HCT116 (cell line): ENCODE data around the gene MOB4. TPM values are rescaled to one million over a fixed set of nuclear protein-coding genes. Genes with fewer than 3 reads are reported as not detected.

ENCODE experiments used
- ATAC-seq: fragments of 200-7000 bp; cut with Tn5 transposase; 2 replicates; pipeline ENCODE4 v1.9.1; 2020; ENCODE audit warnings: mild to moderate bottlenecking, moderate library complexity
- BruUV-seq: library from RNA; stranded (reverse); fragments of 400-500 nt; replicated peaks from 2 replicates; lab custom pipeline; 2021; lab: Mats Ljungman, UMichigan
- CTCF ChIA-PET: fragments of 300-600 bp; sonication (Branson Sonifier 250); formaldehyde crosslinking; loops from one replicate; lab custom pipeline; 2021; ENCODE audit warnings: antibody characterized with exemption; lab: Charles Lee
- POLR2A ChIA-PET: fragments of 300-600, 350-600 bp; sonication (Branson Sonifier 250); formaldehyde crosslinking; loops from one replicate; lab custom pipeline; 2021; ENCODE audit warnings: antibody characterized with exemption; lab: Charles Lee
- RAD21 ChIA-PET, 2 experiments: fragments of 300-600 bp; sonication (Branson Sonifier 250); formaldehyde crosslinking; loops; one replicate each; lab custom pipeline; 2023; ENCODE audit warnings: low total read pairs in 2 of 2; ENCODE audit not compliant: uncharacterized antibody in 2 of 2, unreplicated experiment in 2 of 2, low non-redundant PET in 1 of 2; lab: Charles Lee
- DNase-seq: peaks from one replicate; pipeline ENCODE4 v3.0.0-alpha.2; 2010; ENCODE audit warnings: low read depth, low spot score
- H2AFZ ChIP-seq: fragments of 200-600 bp; shearing (Covaris generic), sonication (generic); 2 replicates; pipeline ENCODE4 v1.6.1; 2017; ENCODE audit warnings: low read depth, mixed run types, mixed read lengths, antibody characterized with exemption, low read length; ENCODE audit not compliant: poor library complexity, severe bottlenecking
- H3K27ac ChIP-seq: 2 replicates; pipeline ENCODE4 v1.5.1; 2012; ENCODE audit warnings: low read depth, low read length
- H3K27me3 ChIP-seq: fragments of 200-600 bp; sonication (generic); 2 replicates; pipeline ENCODE4 v1.6.1; 2016; ENCODE audit warnings: mixed run types, low read length, mixed read lengths; ENCODE audit not compliant: insufficient read depth
- H3K36me3 ChIP-seq, 2 experiments: fragments of 200-500 bp in 1 of 2; fragments of 200-600 bp in 1 of 2; sonication (Bioruptor generic) in 1 of 2; sonication (generic) in 1 of 2; 2 replicates each; pipeline versions ENCODE4 v1.5.1 to v1.6.1; 2014 to 2016; ENCODE audit warnings: low read length in 2 of 2, inconsistent platforms in 1 of 2, mixed read lengths in 1 of 2, mixed run types in 1 of 2; ENCODE audit not compliant: insufficient read depth in 2 of 2, control insufficient read depth in 1 of 2
- H3K4me1 ChIP-seq, 2 experiments: fragments of 200-600 bp in 1 of 2; sonication (generic) in 1 of 2; 2 replicates each; pipeline versions ENCODE4 v1.5.1 to v1.6.1; 2012 to 2017; ENCODE audit warnings: low read length in 2 of 2, inconsistent platforms in 1 of 2, mild to moderate bottlenecking in 1 of 2, mixed read lengths in 1 of 2, mixed run types in 1 of 2, moderate library complexity in 1 of 2; ENCODE audit not compliant: insufficient read depth in 2 of 2, control insufficient read depth in 1 of 2
- H3K4me2 ChIP-seq: fragments of 200-600 bp; sonication (generic); 2 replicates; pipeline ENCODE4 v1.6.1; 2017; ENCODE audit warnings: mixed run types, low read length, mixed read lengths
- H3K4me3 ChIP-seq, 2 experiments: fragments of 200-600 bp in 1 of 2; sonication (generic) in 1 of 2; replicated peaks in 1 of 2; 2 replicates each; pipeline ENCODE4 v1.5.1; 2011 to 2016; ENCODE audit warnings: low read length in 2 of 2, control low read depth in 1 of 2, low read depth in 1 of 2, mild to moderate bottlenecking in 1 of 2, mixed read lengths in 1 of 2, mixed run types in 1 of 2
- H3K79me2 ChIP-seq: fragments of 200-600 bp; sonication (generic); 2 replicates; pipeline ENCODE4 v1.6.1; 2017; ENCODE audit warnings: mild to moderate bottlenecking, mixed run types, low read length, moderate library complexity, mixed read lengths; ENCODE audit not compliant: insufficient read depth
- H3K9ac ChIP-seq: fragments of 200-600 bp; sonication (generic); 2 replicates; pipeline ENCODE4 v1.6.1; 2016; ENCODE audit warnings: low read length, mixed read lengths
- H3K9me2 ChIP-seq: fragments of 200-600 bp; sonication (generic), shearing (Covaris generic); 2 replicates; pipeline ENCODE4 v1.6.1; 2017; ENCODE audit warnings: mixed run types, mild to moderate bottlenecking, moderate library complexity; ENCODE audit not compliant: insufficient read depth
- H3K9me3 ChIP-seq, 2 experiments: fragments of 200-500 bp in 1 of 2; fragments of 200-600 bp in 1 of 2; sonication (Bioruptor generic) in 1 of 2; sonication (generic) in 1 of 2; 2 replicates each; pipeline ENCODE4 v1.6.1; 2014 to 2017; ENCODE audit warnings: low read length in 2 of 2, mixed read lengths in 2 of 2, inconsistent platforms in 1 of 2, low read depth in 1 of 2, mild to moderate bottlenecking in 1 of 2, mixed run types in 1 of 2, moderate library complexity in 1 of 2; ENCODE audit not compliant: control insufficient read depth in 1 of 2, insufficient read depth in 1 of 2
- H4K20me1 ChIP-seq: fragments of 200-600 bp; sonication (generic), shearing (Covaris generic); 2 replicates; pipeline ENCODE4 v1.6.1; 2017; ENCODE audit warnings: mixed run types, mild to moderate bottlenecking, moderate library complexity; ENCODE audit not compliant: insufficient read depth
- CBX3 ChIP-seq: IDR thresholded peaks from 2 replicates; pipeline ENCODE4 v1.6.1; 2012; ENCODE audit warnings: low read depth
- EGR1 ChIP-seq: IDR thresholded peaks from 2 replicates; pipeline ENCODE4 v1.6.1; 2012; ENCODE audit warnings: low read depth
- ELF1 ChIP-seq: IDR thresholded peaks from 2 replicates; pipeline ENCODE4 v1.6.1; 2012; ENCODE audit warnings: low read depth, borderline replicate concordance
- EZH2 ChIP-seq: fragments of 200-600 bp; sonication (generic); IDR thresholded peaks from 2 replicates; pipeline ENCODE4 v1.6.1; 2017; ENCODE audit warnings: antibody characterized with exemption, mixed run types
- EZH2phosphoT487 ChIP-seq: fragments of 200-600 bp; IDR thresholded peaks from 2 replicates; pipeline ENCODE4 v1.6.1; 2018; ENCODE audit warnings: antibody characterized with exemption, borderline replicate concordance
- FOSL1 ChIP-seq: IDR thresholded peaks from 2 replicates; pipeline ENCODE4 v1.6.1; 2012; ENCODE audit warnings: low read depth
- POLR2A ChIP-seq: IDR thresholded peaks from 2 replicates; pipeline ENCODE4 v1.7.0; 2011; ENCODE audit warnings: borderline replicate concordance; ENCODE audit not compliant: insufficient read depth, insufficient read length; ENCODE audit errors: extremely low read depth
- RAD21 ChIP-seq: IDR thresholded peaks from 2 replicates; pipeline ENCODE4 v1.6.1; 2012; ENCODE audit warnings: low read depth, mild to moderate bottlenecking
- REST ChIP-seq: IDR thresholded peaks from 2 replicates; pipeline ENCODE4 v1.6.1; 2012; ENCODE audit warnings: low read depth
- SP1 ChIP-seq: IDR thresholded peaks from 2 replicates; pipeline ENCODE4 v1.6.1; 2012; ENCODE audit warnings: low read depth
- SRF ChIP-seq: IDR thresholded peaks from 2 replicates; pipeline ENCODE4 v1.6.1; 2012; ENCODE audit warnings: low read depth
- YY1 ChIP-seq: IDR thresholded peaks from 2 replicates; pipeline ENCODE4 v1.6.1; 2011; ENCODE audit warnings: low read length, low read depth, moderate library complexity, mild to moderate bottlenecking; ENCODE audit not compliant: insufficient replicate concordance; ENCODE audit errors: extremely low read depth
- ZBTB33 ChIP-seq: IDR thresholded peaks from 2 replicates; pipeline ENCODE4 v1.6.1; 2011; ENCODE audit warnings: mild to moderate bottlenecking, low read length, moderate library complexity; ENCODE audit not compliant: insufficient replicate concordance; ENCODE audit errors: extremely low read depth
- intact Hi-C: fragments of 100-400 bp; cut with micrococcal nuclease; formaldehyde crosslinking; loops from 2 replicates; pipeline ENCODE4 v1.10.0; 2022
- total RNA-seq: library from RNA; stranded (reverse); gene quantifications from one replicate; pipeline ENCODE4 v1.2.1, GENCODE V29; 2021; ENCODE audit not compliant: unreplicated experiment

The MOB4 gene
- total RNA-seq, 1 experiment from 2014 or later: 24.4 TPM

DNA sequence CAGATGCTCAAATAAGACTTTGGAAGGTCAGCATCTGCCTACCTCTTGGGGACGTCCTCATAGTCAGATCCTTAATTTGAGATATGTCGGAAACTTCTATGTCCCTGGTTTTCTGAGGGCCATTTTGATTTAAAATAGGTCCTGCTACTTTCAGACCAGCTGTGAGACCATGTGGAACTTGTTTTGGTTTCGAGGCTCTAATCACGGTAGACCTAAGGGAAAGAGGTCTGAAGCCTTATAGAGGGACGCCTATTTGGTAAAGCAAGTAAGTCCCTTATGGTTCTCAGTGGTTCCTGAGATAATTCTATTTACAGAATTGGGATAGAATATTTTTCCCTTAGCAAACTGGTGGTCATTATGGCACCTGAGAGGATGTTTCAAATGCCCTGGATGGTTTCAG lies 84.4 kb downstream of the MOB4 start:
- Histone ChIP-seq H3K9ac (no peak overlapping the region), H3K36me3 (no peaks in the 10 kb centered on the region), H3K79me2 (no peaks in the 10 kb centered on the region), H3K27me3 (no peaks in the 10 kb centered on the region; the same call in 1 of the 2 replicates)
- no TSS peak for BruUV-seq
- TF ChIP-seq EGR1 (no peak), CBX3 (no peak), EZH2 (no peak), RAD21 (no peak), REST (no peak), POLR2A (no peak), FOSL1 (no peak), ZBTB33 (no peak), SP1 (no peak), EZH2phosphoT487 (no peak), ELF1 (no peak), SRF (no peak), YY1 (no peak)
- TF ChIP-seq, all 23 proteins: peak for 0
- Histone ChIP-seq H3K27ac (no peak overlapping the region), H3K4me2 (no peak overlapping the region), H3K4me1 (no peaks in the 10 kb centered on the region), H4K20me1 (no peaks in the 10 kb centered on the region), H3K9me2 (no peaks in the 10 kb centered on the region), H3K9me3 (no peaks in the 10 kb centered on the region), H3K4me3 (no peak overlapping the region), H2AFZ (no peak overlapping the region)
- intact Hi-C loops: no loop called here
- ChIA-PET RAD21 (interaction anchor here in 1 of 2 experiments (0.7 kb wide), 1 partner anchor 101 kb away, joined by 3 read pairs; the partner anchor contains the start of genes HSPD1 and HSPE1), POLR2A (no interaction called here), CTCF (interaction anchor here (1.1 kb wide), 1 partner anchor 100 kb away, joined by 4 read pairs; the partner anchor contains the start of genes HSPD1 and HSPE1)
- ATAC-seq: no peak
- DNase-seq: no peak
